Bronchial epithelial cell (primary cell): ENCODE data around the gene CELSR1. TPM values are rescaled to one million over a fixed set of nuclear protein-coding genes. Genes with fewer than 3 reads are reported as not detected.

Source experiments
- DNase-seq: peaks from one replicate; pipeline ENCODE4 v3.0.0-alpha.2; 2010; ENCODE audit warnings: low read depth
- FAIRE-seq: peaks from 2 replicates; lab custom pipeline; 2011; peaks lifted over from hg19 to GRCh38; lab: Jason Lieb, UNC
- H3K27me3 ChIP-seq: 2 replicates; pipeline ENCODE4 v1.5.1; 2011; ENCODE audit warnings: low read length; ENCODE audit not compliant: control insufficient read depth, insufficient read depth
- H3K36me3 ChIP-seq: 2 replicates; pipeline ENCODE4 v1.5.1; 2011; ENCODE audit warnings: low read length; ENCODE audit not compliant: control insufficient read depth, insufficient read depth
- H3K4me3 ChIP-seq: 2 replicates; pipeline ENCODE4 v1.5.1; 2011; ENCODE audit warnings: mild to moderate bottlenecking, low read depth, low read length, control low read depth
- total RNA-seq: library from RNA; depleted of rRNA; stranded (reverse); fragments of >200 nt; gene quantifications from 2 replicates; pipeline ENCODE4 v1.2.1, GENCODE V29; 2014
- TF ChIP-seq, protein P1 (sequence below): IDR thresholded peaks from 2 replicates; pipeline ENCODE4 v1.5.1; 2011; ENCODE audit warnings: mild to moderate bottlenecking, moderate library complexity, low read length, control low read depth, inconsistent platforms; ENCODE audit not compliant: insufficient read depth, severe bottlenecking

The CELSR1 gene
- total RNA-seq, 1 donor from 2014 or later, result 39.0 TPM

- FAIRE-seq (no peak), DNase-seq (no peak)
- TF ChIP-seq, protein P1, sequence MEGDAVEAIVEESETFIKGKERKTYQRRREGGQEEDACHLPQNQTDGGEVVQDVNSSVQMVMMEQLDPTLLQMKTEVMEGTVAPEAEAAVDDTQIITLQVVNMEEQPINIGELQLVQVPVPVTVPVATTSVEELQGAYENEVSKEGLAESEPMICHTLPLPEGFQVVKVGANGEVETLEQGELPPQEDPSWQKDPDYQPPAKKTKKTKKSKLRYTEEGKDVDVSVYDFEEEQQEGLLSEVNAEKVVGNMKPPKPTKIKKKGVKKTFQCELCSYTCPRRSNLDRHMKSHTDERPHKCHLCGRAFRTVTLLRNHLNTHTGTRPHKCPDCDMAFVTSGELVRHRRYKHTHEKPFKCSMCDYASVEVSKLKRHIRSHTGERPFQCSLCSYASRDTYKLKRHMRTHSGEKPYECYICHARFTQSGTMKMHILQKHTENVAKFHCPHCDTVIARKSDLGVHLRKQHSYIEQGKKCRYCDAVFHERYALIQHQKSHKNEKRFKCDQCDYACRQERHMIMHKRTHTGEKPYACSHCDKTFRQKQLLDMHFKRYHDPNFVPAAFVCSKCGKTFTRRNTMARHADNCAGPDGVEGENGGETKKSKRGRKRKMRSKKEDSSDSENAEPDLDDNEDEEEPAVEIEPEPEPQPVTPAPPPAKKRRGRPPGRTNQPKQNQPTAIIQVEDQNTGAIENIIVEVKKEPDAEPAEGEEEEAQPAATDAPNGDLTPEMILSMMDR, result no peak
- Histone ChIP-seq H3K36me3 (peaks cover 8% of the 10 kb centered on the region), H3K27me3 (no peaks in the 10 kb centered on the region), H3K4me3 (no peak overlapping the region)
These were observed 67.7 kb downstream of the CELSR1 start for GRCh38 chr22:46469711-46470110.

GRCh38 chr22:46467006-46467405 is 70.4 kb downstream of the CELSR1 start:
- H3K4me3 ChIP-seq, result no peak overlapping the region
- no peaks in the 10 kb centered on the region for H3K27me3 ChIP-seq
- TF ChIP-seq, protein P1, result no peak
- FAIRE-seq (no peak), DNase-seq (no peak)
- H3K36me3 ChIP-seq, result peaks cover 13% of the 10 kb centered on the region

GRCh38 chr22:46466255-46466676 is 71.2 kb downstream of the CELSR1 start:
- DNase-seq (no peak), FAIRE-seq (no peak)
- TF ChIP-seq, protein P1, result no peak
- Histone ChIP-seq H3K36me3 (peaks cover 16% of the 10 kb centered on the region), H3K27me3 (no peaks in the 10 kb centered on the region), H3K4me3 (no peak overlapping the region)

DNA sequence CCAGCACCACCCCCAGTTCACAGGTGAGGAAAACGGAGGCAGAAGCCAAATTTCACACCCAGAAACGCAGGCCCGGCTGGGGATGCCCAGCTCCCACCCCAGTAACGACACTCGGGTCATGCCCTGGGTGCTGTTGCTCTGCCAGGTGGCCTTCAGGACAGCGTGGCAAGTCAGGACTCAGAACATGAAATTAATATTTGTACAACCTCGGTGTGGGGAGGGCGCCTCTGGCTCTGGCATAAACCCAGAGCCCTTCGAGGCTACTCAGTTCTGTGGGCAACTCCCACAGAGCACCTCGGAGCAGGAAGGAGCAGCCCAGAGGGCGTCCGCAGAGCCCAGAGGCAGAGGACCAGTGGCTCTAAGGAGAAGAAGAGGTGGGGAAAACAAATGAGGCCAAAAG is 71.6 kb downstream of the CELSR1 start:
- FAIRE-seq (no peak), DNase-seq (no peak)
- H3K27me3 ChIP-seq, result no peaks in the 10 kb centered on the region
- TF ChIP-seq, protein P1, result no peak
- no peak overlapping the region for H3K4me3 ChIP-seq
- H3K36me3 ChIP-seq, result peaks cover 18% of the 10 kb centered on the region

GRCh38 chr22:46465345-46465720 is 72.1 kb downstream of the CELSR1 start:
- DNase-seq (no peak), FAIRE-seq (no peak)
- TF ChIP-seq, protein P1, result no peak
- Histone ChIP-seq H3K36me3 (peaks cover 23% of the 10 kb centered on the region), H3K4me3 (no peak overlapping the region), H3K27me3 (no peaks in the 10 kb centered on the region)

DNA sequence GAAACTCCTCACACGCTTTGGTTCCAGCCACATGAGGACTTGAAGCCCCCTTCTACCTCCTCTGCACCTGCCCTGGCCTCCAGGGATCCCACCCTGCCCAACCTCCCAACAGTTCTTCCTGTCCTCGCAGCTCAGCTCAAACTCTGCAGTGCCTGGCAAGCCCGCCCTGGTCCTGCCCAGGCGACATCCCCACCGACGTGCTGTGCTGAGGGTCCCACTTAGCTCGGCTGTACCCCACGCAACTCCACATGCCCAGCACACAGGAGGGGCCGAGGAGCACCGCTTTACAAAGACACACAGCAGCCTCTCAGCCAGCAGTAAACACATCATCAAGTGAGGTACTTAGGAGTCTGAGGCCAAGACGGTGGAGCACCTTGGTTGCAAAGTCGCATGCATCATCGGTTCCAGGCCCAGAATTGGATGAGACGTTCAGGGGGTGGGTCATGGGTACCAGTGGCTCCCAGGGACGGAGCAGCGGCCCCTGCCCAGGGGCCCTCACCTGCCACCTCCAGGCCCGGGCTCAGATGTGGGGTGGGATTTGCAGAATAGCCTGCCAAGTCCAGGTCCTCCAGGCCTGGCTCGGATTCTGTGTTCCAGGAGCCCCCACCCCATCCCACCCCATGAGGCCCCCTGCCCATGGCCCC is 72.6 kb downstream of the CELSR1 start:
- DNase-seq (no peak), FAIRE-seq (peak; percentile 55)
- H3K27me3 ChIP-seq, result no peaks in the 10 kb centered on the region
- H3K4me3 ChIP-seq, result no peak overlapping the region
- TF ChIP-seq, protein P1, result no peak
- H3K36me3 ChIP-seq, result peaks cover 23% of the 10 kb centered on the region
